HL-60 (cell line): Measurements from ENCODE around the gene SH3BP5.

Source experiments
- GABPA ChIP-seq: IDR thresholded peaks from 2 replicates; pipeline ENCODE4 v1.6.1; 2012; ENCODE audit warnings: low read depth
- POLR2AphosphoS5 ChIP-seq: IDR thresholded peaks from 2 replicates; pipeline ENCODE4 v1.6.1; 2012; ENCODE audit warnings: low read depth
- SPI1 ChIP-seq: IDR thresholded peaks from 2 replicates; pipeline ENCODE4 v1.6.1; 2012; ENCODE audit warnings: low read depth, mild to moderate bottlenecking, borderline replicate concordance
- TF ChIP-seq, protein P1 (sequence below): IDR thresholded peaks from one replicate; pipeline ENCODE4 v1.5.1; 2011; ENCODE audit warnings: low read length, control low read depth, inconsistent platforms; ENCODE audit not compliant: insufficient read depth
- TF ChIP-seq, protein P2 (sequence below): IDR thresholded peaks from 2 replicates; pipeline ENCODE4 v1.6.1; 2012; ENCODE audit warnings: low read depth; ENCODE audit not compliant: insufficient replicate concordance

DNA sequence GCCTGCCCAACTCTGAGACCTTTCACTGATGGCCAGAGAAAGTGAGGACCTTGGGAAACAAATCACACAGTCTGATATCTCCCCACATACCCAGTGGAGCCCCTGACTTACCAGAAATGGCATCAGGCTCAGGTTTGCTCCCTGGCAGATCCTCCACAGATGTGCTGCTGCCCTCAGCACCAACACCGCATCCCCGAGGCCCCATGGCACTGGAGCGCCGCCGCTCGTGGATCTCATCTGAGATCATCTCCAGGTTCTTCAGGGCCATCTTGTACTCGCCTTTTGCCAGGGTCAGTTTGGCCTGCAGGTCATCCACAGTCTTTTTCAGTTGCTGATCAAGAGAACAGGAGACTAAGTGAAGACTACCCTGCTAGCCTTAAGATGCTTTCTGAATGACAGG is 73.7 kb downstream of the SH3BP5 start:
- TF ChIP-seq, protein P1, sequence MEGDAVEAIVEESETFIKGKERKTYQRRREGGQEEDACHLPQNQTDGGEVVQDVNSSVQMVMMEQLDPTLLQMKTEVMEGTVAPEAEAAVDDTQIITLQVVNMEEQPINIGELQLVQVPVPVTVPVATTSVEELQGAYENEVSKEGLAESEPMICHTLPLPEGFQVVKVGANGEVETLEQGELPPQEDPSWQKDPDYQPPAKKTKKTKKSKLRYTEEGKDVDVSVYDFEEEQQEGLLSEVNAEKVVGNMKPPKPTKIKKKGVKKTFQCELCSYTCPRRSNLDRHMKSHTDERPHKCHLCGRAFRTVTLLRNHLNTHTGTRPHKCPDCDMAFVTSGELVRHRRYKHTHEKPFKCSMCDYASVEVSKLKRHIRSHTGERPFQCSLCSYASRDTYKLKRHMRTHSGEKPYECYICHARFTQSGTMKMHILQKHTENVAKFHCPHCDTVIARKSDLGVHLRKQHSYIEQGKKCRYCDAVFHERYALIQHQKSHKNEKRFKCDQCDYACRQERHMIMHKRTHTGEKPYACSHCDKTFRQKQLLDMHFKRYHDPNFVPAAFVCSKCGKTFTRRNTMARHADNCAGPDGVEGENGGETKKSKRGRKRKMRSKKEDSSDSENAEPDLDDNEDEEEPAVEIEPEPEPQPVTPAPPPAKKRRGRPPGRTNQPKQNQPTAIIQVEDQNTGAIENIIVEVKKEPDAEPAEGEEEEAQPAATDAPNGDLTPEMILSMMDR = no peak
- TF ChIP-seq, protein P2, sequence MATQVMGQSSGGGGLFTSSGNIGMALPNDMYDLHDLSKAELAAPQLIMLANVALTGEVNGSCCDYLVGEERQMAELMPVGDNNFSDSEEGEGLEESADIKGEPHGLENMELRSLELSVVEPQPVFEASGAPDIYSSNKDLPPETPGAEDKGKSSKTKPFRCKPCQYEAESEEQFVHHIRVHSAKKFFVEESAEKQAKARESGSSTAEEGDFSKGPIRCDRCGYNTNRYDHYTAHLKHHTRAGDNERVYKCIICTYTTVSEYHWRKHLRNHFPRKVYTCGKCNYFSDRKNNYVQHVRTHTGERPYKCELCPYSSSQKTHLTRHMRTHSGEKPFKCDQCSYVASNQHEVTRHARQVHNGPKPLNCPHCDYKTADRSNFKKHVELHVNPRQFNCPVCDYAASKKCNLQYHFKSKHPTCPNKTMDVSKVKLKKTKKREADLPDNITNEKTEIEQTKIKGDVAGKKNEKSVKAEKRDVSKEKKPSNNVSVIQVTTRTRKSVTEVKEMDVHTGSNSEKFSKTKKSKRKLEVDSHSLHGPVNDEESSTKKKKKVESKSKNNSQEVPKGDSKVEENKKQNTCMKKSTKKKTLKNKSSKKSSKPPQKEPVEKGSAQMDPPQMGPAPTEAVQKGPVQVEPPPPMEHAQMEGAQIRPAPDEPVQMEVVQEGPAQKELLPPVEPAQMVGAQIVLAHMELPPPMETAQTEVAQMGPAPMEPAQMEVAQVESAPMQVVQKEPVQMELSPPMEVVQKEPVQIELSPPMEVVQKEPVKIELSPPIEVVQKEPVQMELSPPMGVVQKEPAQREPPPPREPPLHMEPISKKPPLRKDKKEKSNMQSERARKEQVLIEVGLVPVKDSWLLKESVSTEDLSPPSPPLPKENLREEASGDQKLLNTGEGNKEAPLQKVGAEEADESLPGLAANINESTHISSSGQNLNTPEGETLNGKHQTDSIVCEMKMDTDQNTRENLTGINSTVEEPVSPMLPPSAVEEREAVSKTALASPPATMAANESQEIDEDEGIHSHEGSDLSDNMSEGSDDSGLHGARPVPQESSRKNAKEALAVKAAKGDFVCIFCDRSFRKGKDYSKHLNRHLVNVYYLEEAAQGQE = no peak
- 0 out of 2 replicates have a peak, but pooled peaks have one; percentile 27 for TF ChIP-seq POLR2AphosphoS5
- TF ChIP-seq GABPA = no peak
- no peak for TF ChIP-seq SPI1
